Cerebellar cortex (tissue), 1 donor: ENCODE measurements around the gene ARSA.
"Not testable (repeated sequence)": the region's sequence is repeated elsewhere in the genome, so short reads cannot be mapped to it uniquely, and the experiment has no call there.

Source experiments
- DNase-seq: peaks from one replicate; pipeline ENCODE4 v3.0.0-alpha.2; 2015; ENCODE audit warnings: low spot score

ARSA gene

DNA sequence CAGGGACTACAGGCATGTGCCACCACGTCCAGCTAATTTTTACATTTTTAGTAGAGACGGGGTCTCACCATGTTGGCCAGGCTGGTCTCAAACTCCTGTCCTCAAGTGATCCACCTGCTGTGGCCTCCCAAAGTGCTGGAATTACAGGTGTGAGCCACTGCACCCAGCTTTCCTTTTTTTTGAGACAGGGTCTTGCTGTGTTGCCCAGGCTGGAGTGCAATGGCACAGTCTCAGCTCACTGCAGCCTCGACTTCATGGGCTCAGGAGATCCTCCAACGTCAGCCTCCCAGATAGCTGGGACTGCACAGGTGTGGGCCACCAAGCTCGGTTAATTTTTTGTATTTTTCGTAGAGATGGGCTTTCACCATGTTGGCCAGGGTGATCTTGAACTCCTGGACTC is 26.7 kb upstream of the ARSA start:
- not testable (repeated sequence) for DNase-seq

DNA sequence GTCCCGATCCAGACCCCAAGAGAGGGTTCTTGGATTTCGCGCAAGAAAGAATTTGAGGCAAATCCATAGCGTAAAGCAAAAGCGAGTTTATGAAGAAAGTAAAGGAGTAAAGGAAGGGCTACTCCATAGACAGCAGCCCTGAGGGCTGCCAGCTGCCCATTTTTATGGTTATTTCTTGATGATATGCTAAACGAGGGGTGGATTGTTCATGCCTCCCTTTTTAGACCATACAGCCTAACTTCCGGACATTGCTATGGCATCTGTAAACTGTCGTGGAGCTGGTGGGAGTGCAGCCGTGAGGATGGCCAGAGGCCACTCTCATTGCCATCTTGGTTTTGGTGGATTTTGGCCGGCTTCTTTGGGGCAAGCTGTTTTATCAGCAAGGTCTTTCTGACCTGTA is 25.3 kb upstream of the ARSA start:
- DNase-seq, result no peak

DNA sequence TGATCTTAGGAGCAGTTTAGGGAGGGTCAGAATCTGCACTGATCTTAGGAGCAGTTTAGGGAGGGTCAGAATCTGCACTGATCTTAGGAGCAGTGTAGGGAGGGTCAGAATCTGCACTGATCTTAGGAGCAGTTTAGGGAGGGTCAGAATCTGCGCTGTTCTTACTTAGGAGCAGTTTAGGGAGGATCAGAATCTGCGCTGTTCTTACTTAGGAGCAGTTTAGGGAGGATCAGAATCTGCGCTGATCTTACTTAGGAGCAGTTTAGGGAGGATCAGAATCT is 15.8 kb upstream of the ARSA start:
- not testable (repeated sequence) for DNase-seq

DNA sequence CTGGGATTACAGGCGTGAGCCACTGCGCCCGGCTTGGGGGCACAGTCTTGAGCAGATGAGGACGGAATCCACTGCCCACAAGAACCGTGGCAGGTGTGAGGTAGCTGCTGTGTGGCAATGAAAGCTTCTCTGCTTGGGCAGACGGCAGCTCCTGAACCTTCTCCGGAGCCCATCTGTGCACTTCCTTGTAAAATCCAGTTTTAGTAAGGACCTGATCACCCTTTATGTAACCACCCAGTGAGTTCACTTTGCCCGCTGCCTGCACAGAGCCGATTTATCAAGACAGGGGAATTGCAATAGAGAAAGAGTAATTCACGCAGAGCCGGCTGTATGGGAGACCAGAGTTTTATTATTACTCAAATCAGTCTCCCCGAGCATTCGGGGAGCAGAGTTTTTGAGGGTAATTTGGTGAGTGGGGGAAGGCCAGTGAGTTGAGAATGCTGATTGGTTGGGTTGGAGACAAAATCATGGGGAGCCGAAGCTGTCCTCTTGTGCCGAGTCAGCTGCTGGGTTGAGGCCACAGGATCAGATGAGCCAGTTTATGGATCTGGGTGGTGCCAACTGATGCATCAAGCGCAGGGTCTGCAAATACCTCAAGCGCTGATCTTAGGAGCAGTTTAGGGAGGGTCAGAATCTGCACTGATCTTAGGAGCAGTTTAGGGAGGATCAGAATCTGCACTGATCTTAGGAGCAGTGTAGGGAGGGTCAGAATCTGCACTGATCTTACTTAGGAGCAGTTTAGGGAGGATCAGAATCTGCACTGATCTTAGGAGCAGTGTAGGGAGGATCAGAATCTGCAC is 15.3 kb upstream of the ARSA start:
- DNase-seq, result peak; percentile 54

DNA sequence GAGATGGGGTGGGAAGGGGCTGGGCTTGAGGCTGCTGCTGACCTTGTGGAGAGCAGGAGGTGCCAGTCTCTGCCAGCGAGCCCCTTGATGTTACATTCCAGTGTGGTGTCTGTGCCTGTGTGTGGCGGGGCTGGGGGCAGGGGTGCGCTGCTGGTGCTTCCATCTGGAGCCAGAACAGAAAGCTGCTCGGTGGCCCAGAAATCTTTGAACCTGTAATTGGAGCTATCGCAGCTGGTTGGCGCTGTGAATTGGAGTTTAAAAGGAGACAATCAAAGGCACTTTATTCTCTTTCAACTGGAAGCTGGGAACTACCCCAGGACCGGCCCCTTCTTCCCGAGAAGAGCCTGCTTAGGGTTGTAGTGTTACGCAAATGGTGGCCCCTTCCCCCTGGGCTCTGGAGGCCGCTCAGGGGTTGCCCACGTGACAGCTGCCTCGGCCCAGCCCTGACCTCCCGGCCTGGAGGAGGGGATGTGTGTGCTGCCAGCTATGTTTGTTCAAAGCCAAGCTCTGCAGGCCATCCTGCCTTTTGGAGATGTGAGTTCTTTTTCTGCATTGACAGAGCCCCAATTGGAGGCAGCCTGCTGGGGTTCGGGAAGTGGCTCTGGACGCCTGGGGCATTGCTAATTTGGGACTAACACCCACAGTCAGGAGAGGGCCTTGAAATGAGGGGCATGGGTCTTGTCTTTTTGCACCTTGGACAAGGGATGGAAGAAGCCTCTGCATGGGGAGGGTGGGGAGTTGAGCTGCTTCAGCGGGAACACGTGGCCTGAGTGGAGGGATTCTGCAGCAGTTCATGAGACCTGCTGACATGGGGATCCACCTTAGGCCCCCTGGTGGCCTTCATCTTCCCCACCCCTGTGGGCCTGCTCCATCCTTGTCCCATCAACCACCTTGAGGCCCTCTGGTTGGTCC is 14.0 kb upstream of the ARSA start:
- DNase-seq, result no peak

DNA sequence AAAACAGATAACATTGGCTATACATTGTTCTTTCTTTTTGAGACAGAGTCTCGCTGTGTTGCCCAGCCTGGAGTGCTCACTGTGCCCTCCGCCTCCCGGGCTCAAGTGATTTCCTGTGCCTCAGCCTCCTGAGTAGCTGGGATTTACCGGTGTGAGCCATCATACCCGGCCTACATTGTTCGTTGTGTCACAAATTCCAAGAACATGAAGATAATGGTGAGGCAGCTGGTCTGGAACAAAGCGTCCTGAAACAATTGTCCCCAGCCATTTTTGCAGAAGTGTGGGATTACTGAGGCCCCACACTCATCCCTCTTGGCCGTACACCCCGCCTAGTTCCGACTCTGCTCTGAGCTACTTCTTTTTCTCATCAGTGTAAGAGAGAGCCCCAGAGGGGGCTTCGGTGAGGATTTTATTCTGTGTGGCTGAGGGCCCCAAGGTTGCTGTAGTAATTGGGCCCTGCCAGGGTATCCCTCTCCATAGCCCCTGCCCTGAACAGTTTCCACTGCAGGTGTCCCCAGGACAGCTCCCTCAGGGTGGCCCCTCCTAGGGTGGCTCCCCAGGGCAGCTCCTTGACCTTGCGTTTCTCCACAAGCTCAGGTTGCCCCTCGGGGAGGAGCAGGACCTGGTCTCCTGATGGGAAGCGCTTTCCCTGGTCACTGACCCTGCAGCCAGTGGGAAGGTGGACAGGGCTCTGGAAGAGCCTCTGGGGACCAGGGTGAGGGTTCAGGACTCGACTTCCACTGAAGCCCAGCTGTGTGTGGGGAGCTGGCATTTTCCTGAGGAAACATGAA is 13.1 kb upstream of the ARSA start:
- DNase-seq, result no peak

DNA sequence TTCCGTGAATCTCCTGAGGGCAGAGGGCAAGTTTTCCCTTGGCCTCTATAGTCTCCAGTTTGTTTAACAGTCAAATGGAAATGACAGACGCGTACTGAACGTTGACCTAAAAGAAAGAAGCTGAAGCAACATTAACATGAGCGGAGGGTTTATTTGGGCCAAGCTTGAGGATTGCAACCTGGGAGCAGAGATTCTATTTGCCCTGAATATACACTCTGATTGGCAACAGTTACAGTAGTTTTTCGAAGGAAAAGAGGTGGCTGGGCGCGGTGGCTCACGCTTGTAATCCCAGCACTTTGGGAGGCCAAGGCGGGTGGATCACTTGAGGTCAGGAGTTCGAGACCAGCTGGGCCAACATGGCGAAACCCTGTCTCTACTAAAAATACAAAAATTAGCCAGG is 12.3 kb upstream of the ARSA start:
- DNase-seq, result not testable (repeated sequence)

DNA sequence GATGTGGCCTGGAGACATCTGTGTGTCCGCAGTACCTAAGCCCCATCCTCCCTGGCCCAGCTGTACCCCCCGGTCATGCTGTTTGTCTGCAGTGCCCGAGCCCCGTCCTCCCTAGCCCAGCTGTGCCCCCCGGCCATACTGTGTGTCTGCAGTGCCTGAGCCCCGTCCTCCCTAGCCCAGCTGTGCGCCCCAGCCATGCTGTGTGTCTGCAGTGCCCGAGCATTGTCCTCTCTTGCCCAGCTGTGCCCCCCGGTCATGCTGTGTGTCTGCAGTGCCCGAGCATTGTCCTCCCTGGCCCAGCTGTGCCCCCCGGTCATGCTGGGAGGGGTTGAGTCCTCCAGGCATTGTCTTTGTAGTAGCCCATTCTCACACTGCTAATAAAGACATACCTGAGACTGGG is 7.6 kb upstream of the ARSA start:
- no peak for DNase-seq

DNA sequence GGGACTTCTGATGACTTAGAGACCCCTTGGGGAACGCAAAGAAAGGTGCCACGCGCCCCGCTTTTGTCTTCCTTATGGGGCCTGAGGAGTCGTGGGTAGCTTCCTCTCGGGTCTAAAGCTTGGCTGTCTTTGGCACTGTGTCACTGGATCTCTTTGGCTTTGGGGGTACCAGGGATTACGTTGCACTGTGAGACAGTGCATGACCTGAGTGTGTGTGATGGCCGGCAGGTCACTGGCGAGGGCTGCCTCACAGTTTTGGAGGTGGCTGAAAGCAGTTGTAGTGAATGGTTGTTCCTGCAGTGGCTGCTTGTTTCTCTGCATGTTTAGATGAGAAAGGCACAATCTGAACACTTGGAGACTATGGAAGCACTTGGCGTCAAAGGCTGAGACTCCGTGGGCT is 5.8 kb upstream of the ARSA start:
- DNase-seq, result no peak

DNA sequence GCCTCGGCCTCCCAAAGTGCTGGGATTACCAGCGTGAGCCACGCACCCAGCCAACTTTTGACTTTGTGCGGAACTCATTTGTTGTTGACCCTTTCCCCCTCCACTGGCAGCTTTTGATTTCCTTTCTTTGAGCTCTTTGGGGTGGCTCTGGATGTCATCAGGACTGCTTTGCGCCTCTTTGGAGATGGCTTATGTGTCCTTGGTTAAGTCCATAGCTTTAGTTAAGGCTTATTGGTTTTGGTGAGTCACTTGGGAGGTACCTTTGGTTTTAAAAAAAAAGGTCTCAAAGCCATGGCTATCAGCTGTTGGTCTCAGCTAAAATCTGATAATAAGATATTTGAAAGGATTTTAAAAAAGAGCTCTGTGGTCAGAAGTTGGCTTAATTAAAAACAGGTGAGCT is 5.1 kb upstream of the ARSA start:
- DNase-seq, result no peak

DNA sequence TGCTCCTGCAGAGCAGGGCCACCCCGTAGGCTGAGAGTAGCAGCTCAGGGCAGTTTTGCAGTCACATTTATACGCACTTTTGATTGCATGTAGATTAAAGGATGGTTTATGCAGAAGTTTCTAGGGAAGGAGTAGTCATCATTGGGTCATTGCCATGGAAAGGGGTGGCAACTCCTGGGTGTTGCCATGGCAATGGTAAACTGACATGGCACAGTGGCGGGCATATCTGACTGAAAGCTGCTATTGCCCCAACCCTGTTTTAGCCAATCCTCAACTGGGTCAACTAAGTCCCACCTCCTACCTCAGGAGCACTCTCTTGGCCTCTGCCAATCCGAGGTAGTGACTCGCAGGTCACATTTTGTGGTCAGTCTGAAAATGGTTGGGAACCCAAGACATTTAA is 2.4 kb upstream of the ARSA start:
- peak; percentile 69 for DNase-seq

DNA sequence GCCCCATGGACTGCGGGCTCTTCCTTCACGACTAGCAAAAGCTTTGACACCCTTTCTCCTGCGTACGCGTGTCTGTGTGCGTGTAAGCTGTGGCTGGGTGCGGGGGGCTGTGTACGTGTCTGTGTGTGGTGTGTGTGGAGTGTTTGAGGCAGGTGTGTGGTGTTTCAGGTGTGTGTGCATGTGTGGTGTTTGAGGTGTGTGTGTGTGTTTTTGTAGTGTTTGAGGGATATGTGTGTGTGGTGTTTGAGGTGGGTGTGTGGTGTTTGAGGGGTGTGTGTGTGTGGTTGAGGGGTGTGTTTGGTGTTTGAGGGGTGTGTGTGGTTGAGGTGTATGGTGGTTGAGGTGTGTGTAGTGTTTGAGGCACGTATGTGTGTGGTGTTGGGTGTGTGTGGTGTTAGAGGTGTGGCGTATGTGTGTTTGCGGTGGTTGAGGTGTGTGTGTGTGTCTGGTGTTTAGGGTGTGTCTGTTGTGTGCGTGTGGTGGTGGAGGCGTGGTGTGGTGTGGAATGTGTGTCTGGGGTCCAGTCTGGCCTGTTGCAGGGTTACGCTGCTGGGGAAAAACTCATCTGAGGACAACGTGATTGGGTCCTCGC is 687 bp upstream of the ARSA start:
- no peak for DNase-seq

DNA sequence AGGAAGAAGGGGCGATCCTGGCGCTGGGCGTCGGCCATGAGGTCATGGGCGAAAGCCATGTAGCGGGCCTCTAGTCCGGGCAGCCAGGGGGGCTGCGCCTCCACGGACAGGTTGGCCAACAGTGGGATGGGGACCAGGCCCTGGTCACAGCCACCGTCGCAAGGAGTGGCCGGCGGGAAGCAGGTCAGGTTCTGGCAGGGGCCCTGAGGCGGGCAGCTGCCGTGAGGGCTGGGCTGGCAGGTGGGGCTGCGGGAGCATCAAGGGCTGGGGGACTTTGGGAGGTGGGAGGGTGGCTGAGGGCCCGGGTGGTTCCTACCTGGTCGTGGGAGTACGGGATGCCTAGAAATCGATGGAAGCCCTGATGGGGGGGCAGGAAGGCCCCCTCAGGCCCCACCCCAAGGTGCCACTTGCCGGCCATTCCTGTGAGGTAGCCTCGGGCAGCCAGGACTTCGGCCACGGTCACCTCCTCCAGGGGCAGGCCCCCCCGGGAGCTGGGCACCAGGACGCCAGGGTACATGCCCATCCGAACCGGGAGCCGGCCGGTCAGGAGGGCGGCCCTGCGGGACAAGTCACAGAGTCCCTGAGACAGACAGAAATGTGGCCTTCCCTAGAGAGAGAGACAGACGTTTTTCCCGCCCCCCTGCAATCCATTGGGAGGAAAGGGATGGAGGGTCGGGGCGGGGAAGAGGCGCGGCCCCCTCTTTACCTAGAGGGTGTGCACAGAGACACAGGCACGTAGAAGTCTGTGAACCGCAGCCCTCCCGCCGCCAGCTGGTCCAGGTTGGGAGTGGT is 906 bp downstream of the ARSA start:
- peak; percentile 53 for DNase-seq

DNA sequence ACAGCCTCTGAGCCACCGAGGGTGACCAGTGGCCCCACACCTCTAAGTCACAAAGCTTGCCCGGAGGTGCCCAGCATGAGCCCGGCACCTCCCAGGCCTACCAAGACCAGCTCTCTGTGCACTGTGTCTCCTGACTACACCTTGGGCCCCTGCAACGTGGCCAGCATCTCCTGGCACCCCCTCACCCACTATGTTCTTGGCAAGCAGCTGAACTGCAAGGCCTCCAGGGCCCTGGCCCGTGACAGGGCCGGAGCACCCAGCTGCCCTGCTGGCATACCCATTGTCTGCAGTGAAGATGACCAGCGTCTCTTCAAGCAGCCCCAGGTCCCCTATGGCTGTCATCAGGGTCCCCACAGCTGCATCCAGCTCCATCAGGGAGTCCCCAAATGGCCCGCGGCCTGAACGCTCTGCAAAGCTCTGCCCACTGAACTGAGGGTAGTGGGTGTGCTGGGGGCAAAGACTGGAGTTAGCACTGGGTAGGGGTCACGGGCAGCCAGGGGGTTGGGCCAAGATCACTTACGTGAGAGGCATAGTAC is 1.6 kb downstream of the ARSA start:
- DNase-seq, result no peak

DNA sequence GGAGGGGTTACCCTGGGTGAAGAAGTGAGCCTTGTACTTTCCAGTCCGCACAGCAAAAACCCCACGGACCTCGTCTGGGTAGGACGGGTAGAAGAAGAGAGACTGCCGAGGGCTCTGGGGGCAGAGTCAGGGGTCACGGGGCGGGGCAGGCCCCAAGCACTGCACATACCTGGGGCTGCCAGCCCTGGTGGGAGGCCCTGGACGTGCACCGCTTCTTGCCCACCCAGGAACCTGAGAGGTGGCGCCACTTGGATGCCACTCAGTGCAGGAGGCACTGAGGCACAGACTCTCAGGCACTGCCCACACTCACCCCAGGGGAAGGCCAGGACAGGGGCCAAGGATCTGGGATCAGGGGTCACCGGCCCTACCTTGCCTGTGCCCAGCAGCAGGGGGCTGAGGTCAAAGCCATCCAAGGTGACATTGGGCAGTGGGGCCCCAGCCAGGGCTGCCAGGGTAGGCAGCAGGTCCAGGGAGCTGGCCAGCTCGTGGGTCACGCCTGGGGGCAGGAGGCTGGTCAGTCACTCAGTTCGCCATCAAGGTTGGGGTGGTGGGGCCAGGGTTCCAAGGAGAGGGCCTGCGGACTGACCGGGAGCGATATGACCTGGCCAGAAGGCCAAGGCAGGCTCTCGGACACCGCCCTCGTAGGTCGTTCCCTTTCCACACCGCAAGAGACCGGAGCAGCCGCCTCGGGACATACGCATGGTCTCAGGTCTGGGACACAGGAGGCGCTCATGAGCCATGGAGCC is 2.2 kb downstream of the ARSA start:
- DNase-seq, result no peak

DNA sequence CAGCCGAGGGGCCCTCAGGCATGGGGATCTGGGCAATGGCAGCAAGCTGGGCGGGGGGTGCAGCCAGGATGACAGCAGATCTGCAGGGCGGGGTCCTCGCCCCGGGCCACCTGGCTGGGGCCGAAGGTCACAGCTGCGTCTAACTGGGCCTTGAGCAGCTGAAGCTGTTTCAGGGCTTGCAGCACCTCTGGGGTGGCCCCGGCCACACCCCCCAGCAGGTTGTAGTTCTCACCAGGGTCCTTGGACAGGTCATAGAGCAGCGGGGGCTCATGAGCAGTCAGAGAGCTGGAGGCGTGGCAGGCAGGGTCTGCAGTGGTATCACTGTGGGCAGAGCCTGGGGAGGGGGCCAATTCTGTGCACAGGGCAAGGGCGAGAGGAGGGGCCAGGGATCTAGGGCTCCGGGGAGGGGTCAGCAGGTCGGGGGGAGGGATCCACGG is 2.8 kb downstream of the ARSA start:
- no peak for DNase-seq

DNA sequence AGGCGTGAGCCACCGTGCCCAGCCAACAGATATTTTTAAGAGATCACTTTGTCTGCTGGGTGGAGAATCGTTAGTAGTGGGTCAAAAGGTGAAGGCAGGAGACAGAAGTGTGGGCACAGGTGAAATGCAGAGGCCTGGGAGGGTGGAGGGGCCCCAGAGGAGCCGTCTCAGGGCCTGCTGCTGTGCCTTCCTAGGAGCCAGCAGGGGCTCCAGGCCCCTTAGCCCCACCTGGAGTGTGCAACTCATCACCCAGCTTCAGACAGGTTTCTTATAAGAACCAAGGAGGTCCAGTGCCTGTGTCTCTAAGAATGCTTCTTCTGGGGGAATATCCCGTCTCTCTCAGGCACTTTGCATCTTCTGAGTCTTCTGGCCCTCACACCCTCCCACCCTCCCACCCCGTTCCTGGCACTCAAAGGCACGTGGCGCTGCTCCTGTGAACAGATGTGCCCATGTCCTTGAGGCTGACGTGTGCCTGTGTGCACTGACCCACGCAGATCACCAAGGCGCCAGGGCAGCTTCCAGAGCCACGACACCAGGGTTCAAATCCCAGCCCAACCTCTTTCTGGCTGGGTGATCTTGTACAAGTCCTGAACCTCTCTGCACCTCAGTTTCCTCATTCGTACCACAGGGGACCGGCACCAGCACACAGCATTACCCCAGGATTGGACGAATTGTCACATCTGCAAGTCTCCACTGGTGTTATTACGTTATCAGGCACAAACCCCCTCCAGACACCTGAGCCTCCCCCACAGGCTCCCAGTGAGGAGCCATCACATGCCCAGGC is 3.4 kb downstream of the ARSA start:
- no peak for DNase-seq

DNA sequence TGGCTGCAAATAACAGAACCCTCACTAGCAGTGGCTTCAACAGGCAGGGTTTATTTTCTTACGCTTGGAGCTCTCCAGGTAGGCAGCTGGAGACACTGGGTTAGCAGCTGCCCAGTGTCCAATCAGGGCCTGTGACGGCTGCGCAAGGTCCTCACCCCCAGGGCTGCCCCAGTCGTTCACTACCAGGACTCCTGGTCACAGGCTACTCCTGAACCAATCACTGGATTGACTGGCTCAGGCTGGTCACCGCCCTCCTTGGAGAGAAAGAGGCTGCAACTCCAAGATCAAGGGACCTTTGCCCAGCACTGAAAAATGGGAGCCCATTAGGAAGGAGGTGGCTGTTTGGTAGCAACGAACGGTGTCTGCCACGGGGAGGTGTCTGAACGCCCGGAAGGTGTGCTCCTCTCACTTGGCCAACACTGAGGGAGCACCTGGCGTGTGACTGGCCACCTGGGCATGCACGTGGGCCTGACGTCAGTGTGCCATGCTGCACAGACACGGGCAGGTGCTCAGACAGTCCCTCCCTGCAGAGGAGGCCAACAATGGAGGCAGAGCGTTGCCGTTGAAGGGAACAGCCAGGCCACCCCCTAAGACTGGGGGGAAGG is 5.1 kb downstream of the ARSA start:
- DNase-seq, result peak; percentile 94
